HUES64 (cell line): ENCODE data around the gene IFIT1B.
"Not testable (repeated sequence)": the region's sequence is repeated elsewhere in the genome, so short reads cannot be mapped to it uniquely, and the experiment has no call there.

Source experiments
- H3K27ac ChIP-seq: 2 replicates; pipeline ENCODE4 v1.7.0; 2013; ENCODE audit warnings: low read depth, low read length, inconsistent platforms
- H3K27me3 ChIP-seq: 2 replicates; pipeline ENCODE4 v1.6.1; 2013; ENCODE audit warnings: mild to moderate bottlenecking, low read length; ENCODE audit not compliant: insufficient read depth
- H3K36me3 ChIP-seq: 2 replicates; pipeline ENCODE4 v1.6.1; 2013; ENCODE audit warnings: mild to moderate bottlenecking, low read length; ENCODE audit not compliant: insufficient read depth
- H3K4me1 ChIP-seq: 2 replicates; pipeline ENCODE4 v1.6.1; 2013; ENCODE audit warnings: mild to moderate bottlenecking, low read length, moderate library complexity; ENCODE audit not compliant: insufficient read depth
- H3K4me3 ChIP-seq: 2 replicates; pipeline ENCODE4 v1.5.1; 2013; ENCODE audit warnings: mild to moderate bottlenecking, low read length, moderate library complexity
- H3K9ac ChIP-seq: 2 replicates; pipeline ENCODE4 v1.6.1; 2013; ENCODE audit warnings: mild to moderate bottlenecking, low read depth, low read length
- H3K9me3 ChIP-seq: 2 replicates; pipeline ENCODE4 v1.6.1; 2013; ENCODE audit warnings: low read depth, low read length; ENCODE audit not compliant: insufficient read depth
- WGBS: fragments of 150-250, 120-280 bp; methylation state at CpG from one replicate; pipeline ENCODE4 v1.1.7; 2013; ENCODE audit warnings: missing lambda C conversion rate; 5-methylcytosine and 5-hydroxymethylcytosine counted together

Gene IFIT1B

DNA sequence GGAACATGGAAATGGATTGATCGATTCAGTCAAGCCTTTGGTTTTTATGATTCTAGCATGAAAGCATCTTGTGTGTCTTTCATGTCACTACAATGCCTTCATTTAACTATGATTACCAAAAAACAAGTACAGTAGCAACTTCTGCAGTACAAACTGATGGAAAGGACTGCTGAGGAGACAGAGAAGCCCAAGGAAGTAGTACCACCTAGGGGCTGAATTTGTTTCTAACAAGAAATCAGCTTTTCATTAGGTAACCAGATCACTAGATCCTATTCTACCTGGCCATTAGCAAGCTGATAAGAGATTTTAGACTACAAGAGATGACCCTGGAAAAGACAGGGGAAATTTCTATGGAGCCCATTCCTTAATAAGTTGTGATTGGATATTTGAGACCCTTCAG is 11.4 kb downstream of the IFIT1B start:
- 100% methylated on average over 1 of the region's 1 CpG for WGBS
- Histone ChIP-seq H3K27me3 (no peaks in the 10 kb centered on the region), H3K4me1 (peaks cover 35% of the 10 kb centered on the region), H3K27ac (no peak overlapping the region), H3K36me3 (no peaks in the 10 kb centered on the region), H3K4me3 (no peak overlapping the region), H3K9ac (no peak overlapping the region), H3K9me3 (no peaks in the 10 kb centered on the region)

DNA sequence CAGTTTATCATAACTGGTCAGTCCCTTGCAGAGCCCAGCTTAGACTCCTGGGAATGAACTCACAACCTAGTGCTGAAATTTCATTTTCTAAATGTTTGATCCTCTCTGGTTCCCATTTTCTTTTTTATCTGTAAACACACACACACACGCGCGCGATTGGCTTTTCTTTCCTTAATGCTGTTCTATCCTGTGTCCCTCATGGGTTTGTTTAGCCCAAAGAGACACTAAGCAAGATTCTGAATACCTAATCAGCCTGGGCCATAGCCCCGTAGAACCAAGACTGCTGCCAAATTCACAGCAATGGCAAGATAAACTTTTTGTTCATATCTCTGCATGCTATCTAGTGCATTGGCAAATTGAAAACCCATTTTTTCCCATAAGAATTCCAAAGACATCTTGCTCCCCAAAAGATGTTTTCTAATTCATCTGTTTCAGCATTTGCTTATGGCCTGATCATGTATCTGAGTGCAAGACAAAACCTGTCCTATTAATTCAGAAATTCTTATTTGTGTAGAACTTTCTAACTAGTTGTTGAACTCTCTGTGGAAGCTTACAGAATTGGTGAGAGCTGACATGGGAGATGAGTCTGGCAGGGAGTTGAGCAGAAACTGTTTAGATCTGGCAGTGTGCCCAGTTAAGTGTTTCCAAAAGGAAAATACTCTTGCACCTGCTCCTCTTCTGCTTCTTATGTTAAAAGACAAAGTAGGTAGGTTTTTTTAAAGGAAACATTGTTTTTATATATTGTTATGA is 12.8 kb downstream of the IFIT1B start:
- no peak overlapping the region for H3K27ac ChIP-seq
- H3K27me3 ChIP-seq: no peaks in the 10 kb centered on the region
- H3K9me3 ChIP-seq: no peaks in the 10 kb centered on the region
- no peaks in the 10 kb centered on the region for H3K36me3 ChIP-seq
- H3K4me3 ChIP-seq: no peak overlapping the region
- H3K4me1 ChIP-seq: peaks cover 31% of the 10 kb centered on the region
- 95% methylated on average over 5 of the region's 5 CpGs for WGBS
- no peak overlapping the region for H3K9ac ChIP-seq

DNA sequence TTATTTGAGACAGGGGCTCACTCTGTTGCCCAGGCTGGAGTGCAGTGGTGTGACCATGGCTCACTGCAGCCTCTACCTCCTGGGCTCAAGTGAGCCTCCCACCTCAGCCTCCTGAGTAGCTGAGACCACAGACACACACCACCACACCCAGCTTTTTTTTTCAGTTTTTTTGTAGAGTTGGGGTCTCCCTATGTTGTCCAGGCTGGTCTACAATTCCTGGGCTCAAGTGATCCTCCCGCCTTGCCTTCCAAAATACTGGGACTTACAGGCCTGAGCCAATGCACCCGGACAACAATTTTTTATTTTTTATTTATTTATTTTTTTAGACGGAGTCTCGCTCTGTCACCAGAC is 13.3 kb downstream of the IFIT1B start:
- H3K9me3 ChIP-seq, H3K9ac ChIP-seq, H3K36me3 ChIP-seq, H3K4me3 ChIP-seq, H3K27me3 ChIP-seq, H3K27ac ChIP-seq: not testable (repeated sequence)
- WGBS: 98% methylated on average over 3 of the region's 4 CpGs
- H3K4me1 ChIP-seq: peaks cover 25% of the 10 kb centered on the region

DNA sequence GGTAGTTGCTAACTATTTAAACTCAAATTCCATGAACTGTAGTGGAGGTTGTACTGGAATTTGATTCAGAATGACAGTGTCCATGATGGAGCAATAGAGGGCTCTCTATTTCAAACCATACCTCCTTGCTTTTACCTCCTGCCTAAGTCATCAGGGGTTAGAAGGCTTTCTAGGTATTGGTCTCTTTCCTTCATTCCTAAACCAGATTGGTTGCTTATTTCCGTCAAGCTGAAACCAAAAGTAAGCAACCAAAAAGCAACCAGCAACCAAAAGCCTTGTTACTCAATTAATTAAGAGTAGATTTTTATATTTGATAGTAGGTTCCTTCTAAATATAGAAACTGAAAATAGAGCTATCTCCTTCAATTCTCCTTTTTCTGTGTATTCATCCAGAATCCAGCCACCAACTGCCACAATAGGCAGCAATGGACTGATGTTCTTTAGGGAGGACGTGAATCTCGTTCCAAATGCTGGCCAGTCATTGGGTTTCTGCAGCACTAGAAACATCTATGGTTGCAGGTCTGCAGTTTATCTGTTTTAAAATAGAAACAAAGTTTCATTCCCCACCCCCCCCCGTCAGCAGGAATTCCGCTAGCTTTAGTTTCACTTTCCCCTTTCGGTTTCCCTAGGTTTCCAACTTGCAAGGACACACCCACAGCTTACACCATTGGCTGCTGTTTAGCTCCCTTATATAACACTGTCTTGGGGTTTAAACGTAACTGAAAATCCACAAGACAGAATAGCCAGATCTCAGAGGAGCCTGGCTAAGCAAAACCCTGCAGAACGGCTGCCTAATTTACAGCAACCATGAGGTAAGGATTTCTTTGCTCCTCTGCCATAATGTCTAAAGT is 14.3 kb downstream of the IFIT1B start, which contains the start of gene IFIT1:
IFIT1 (plus strand) TSS at position 717 of the 850 bp plus-strand sequence; CDS start at position 807, 90 bp downstream.
- no peaks in the 10 kb centered on the region for H3K9me3 ChIP-seq
- WGBS: 11% methylated on average over 8 of the region's 8 CpGs
- H3K36me3 ChIP-seq: no peaks in the 10 kb centered on the region
- H3K4me3 ChIP-seq: peak within 1 kb of the TSS; percentile 56
- H3K4me1 ChIP-seq: peaks cover 20% of the 10 kb centered on the region
- peak within 1 kb of the TSS; percentile 31; the same call in 1 of the 2 replicates for H3K27ac ChIP-seq
- peak within 1 kb of the TSS; percentile 6; the same call in 1 of the 2 replicates for H3K9ac ChIP-seq
- H3K27me3 ChIP-seq: no peaks in the 10 kb centered on the region

DNA sequence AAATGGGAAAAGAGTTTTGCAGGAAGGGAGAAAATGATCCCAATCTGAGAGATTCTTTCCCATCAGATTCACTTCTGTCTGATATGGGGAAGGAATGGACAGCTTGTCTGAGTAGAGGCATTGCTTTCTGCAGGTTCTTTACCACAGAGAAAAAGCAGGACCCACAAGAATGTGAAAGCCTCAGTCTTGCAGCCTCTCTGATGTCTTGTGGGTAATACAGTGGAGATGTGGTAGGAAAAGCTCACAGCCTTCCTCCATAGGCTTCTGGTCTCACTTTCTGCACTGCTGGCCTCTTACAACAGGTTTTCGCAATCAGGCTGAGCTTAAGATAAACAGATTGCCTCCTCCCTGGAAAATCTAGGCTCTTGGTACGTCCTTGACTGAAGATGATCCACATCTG is 15.1 kb downstream of the IFIT1B start:
- Histone ChIP-seq H3K27me3 (no peaks in the 10 kb centered on the region), H3K9me3 (no peaks in the 10 kb centered on the region), H3K9ac (no peak overlapping the region), H3K4me3 (peak overlapping the region; percentile 56), H3K4me1 (peaks cover 20% of the 10 kb centered on the region), H3K36me3 (no peaks in the 10 kb centered on the region), H3K27ac (no peak overlapping the region)
- 90% methylated on average over 2 of the region's 2 CpGs for WGBS

DNA sequence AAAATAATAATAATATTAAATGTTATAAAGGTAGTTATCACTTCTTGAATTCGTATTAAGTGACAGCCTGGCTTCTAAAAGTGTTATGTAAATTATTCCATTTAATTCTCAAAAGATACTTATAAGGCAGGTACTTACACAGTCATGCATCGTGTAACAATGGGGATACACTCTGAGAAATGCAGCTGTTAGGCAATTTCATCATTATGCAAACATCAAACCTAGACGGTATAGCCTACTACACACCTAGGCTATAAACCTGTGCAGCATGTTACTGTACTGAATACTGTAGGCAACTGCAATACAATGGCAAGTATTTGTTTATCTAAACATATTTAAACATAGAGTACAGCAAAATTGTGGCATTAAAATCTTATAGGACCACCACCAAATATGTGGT is 16.0 kb downstream of the IFIT1B start:
- peaks cover 19% of the 10 kb centered on the region for H3K4me1 ChIP-seq
- WGBS: 90% methylated on average over 2 of the region's 3 CpGs
- no peak overlapping the region for H3K27ac ChIP-seq
- no peaks in the 10 kb centered on the region for H3K36me3 ChIP-seq
- no peak overlapping the region for H3K9ac ChIP-seq
- H3K27me3 ChIP-seq: no peaks in the 10 kb centered on the region
- no peak overlapping the region for H3K4me3 ChIP-seq
- H3K9me3 ChIP-seq: no peaks in the 10 kb centered on the region

DNA sequence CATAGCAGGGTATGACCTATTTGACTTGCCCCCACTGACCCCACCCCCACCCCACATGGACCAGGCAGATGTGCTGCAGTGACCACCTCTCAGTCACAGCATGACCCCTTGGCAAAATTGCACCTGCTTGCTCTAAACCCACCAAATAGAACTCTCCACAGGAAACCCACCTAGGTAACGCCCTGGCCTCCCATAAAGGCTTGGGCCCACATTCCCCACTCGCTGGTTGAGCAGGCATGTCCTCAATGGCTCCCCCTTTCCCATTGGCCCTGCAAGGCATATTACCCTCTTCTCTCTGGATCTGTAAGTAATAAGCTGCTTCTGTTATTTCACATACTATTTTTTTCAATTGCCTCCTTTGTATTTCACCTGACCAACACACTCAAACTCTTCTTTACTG is 17.3 kb downstream of the IFIT1B start:
- Histone ChIP-seq H3K4me1 (peaks cover 11% of the 10 kb centered on the region), H3K4me3 (no peak overlapping the region), H3K27ac (no peak overlapping the region), H3K36me3 (no peaks in the 10 kb centered on the region), H3K27me3 (no peaks in the 10 kb centered on the region), H3K9ac (no peak overlapping the region), H3K9me3 (no peaks in the 10 kb centered on the region)
- WGBS: 89% methylated on average over 2 of the region's 2 CpGs

DNA sequence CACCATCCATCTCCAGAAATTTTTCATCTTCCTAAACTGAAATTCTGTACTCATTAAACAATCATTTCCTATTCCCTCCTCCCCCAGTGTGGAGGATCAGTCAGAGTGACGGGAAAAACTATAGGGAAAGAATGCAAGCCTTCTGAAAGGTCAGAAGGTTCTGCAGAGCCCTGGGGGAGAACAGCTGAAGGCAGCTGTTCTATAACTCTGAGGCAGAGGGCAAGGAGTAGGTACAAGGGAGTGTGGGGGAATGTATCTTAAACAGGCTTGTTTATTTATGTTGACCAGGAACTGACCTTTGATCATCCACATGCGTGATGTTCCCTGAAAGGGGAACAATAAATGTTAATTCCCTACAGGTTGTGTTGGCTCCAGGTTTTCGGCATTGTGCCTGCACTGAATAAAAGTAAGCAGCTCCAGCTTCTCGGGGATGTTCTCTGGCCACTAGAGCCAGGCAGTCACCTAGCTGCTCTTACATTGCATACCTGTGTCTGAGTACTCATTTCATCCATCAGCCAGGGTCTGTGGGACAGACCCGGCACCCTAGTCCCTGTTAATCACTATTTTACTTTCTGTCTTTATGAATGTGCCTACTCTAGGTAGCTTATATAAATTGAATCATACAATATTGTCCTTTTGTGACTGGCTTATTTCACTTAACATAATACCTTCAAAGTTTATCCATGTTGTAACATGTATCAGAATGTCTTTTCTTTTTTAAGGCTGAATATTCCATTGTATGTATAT is 20.3 kb downstream of the IFIT1B start:
- Histone ChIP-seq H3K27ac (no peak overlapping the region), H3K36me3 (no peaks in the 10 kb centered on the region), H3K9ac (no peak overlapping the region), H3K9me3 (no peaks in the 10 kb centered on the region), H3K4me3 (no peak overlapping the region), H3K27me3 (no peaks in the 10 kb centered on the region), H3K4me1 (peaks cover 1% of the 10 kb centered on the region; the same call in 1 of the 2 replicates)
- 91% methylated on average over 5 of the region's 5 CpGs for WGBS

DNA sequence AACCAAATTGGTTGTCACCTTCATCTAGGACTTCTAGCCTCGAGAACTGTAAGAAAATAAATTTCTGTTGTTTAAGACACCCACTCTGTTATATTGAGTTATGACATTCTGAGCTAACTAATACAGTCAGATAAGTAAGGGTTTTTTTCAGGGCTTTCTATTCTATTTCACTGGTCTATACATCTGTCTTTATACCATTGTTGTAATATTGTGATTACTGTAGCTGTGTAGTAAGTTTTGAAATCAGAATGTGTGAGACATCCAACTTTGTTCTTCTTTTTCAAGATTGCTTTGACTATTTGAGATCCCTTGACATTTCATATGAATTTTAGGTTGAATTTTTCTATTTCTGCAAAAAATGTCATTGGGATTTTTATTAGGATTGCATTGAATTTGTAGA is 22.1 kb downstream of the IFIT1B start:
- H3K4me3 ChIP-seq: no peak overlapping the region
- H3K9ac ChIP-seq: no peak overlapping the region
- H3K27ac ChIP-seq: no peak overlapping the region
- WGBS: 86% methylated on average over 1 of the region's 1 CpG
- H3K27me3 ChIP-seq: no peaks in the 10 kb centered on the region
- H3K4me1 ChIP-seq: no peaks in the 10 kb centered on the region
- H3K36me3 ChIP-seq: no peaks in the 10 kb centered on the region
- no peaks in the 10 kb centered on the region for H3K9me3 ChIP-seq

DNA sequence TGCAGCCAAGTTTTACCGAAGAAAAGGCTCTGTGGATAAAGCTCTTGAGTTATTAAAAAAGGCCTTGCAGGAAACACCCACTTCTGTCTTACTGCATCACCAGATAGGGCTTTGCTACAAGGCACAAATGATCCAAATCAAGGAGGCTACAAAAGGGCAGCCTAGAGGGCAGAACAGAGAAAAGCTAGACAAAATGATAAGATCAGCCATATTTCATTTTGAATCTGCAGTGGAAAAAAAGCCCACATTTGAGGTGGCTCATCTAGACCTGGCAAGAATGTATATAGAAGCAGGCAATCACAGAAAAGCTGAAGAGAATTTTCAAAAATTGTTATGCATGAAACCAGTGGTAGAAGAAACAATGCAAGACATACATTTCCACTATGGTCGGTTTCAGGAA is 25.2 kb downstream of the IFIT1B start:
- no peaks in the 10 kb centered on the region for H3K36me3 ChIP-seq

More for the DNA sequence above, 25.2 kb downstream of the IFIT1B start:
- 100% methylated on average over 2 of the region's 2 CpGs for WGBS
- Histone ChIP-seq H3K4me3 (no peak overlapping the region), H3K27me3 (no peaks in the 10 kb centered on the region), H3K4me1 (no peaks in the 10 kb centered on the region), H3K9me3 (no peaks in the 10 kb centered on the region), H3K27ac (no peak overlapping the region), H3K9ac (no peak overlapping the region)
